ENCODE results near the gene ZNRD2. TPM values are rescaled to one million over a fixed set of nuclear protein-coding genes. Genes with fewer than 3 reads are reported as not detected.

ZNRD2 gene
- total RNA-seq, 4 donors from 2014 or later = 28.2 to 79.1 (median 41.3) TPM

DNA sequence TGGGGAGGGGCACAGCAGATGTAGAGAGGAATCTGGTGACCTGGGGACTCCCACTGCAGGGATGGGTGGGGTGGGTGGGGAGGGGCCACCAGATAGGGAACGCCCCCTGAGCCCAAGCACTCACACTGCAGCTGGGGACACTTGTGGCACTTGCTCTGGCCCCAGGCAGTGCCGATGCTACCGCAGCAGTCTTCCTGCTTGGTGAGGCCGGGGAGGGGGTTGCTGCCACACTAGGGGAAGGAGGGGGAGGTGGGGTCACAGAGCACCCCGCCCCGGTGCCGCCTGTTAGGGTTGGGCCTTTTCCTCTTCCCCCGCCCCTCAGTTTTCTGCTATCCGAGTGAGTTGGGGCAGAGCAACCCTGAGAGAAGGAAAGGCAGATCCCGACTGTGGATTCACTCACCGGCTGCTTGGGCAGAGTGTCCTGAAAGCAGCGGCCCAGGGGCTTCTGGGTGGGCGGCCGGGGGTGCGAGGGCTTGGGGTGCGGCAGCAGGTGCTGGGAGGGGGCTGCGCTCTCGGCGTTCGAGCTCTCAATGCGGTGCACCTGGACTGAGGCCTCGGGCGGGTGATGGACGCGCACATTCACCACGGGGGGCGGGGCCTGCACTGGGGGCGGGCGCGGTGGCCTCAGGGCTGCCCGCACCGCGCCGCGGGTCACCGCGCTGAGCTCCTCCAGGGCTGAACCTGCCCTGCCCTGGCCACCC lies 16.8 kb upstream of the ZNRD2 start:
- no peak for DNase-seq
- Histone ChIP-seq H3K4me3 (replicated peaks in 1 of 3) (no peak overlapping the region), H3K27me3 (no peaks in the 10 kb centered on the region), H3K9me3 (no peaks in the 10 kb centered on the region), H3K4me1 (peaks cover 24 to 60% of the 10 kb centered on the region in 2 donors), H3K27ac (no peak overlapping the region), H3K36me3 (no peaks in the 10 kb centered on the region)
- TF ChIP-seq, protein P1, sequence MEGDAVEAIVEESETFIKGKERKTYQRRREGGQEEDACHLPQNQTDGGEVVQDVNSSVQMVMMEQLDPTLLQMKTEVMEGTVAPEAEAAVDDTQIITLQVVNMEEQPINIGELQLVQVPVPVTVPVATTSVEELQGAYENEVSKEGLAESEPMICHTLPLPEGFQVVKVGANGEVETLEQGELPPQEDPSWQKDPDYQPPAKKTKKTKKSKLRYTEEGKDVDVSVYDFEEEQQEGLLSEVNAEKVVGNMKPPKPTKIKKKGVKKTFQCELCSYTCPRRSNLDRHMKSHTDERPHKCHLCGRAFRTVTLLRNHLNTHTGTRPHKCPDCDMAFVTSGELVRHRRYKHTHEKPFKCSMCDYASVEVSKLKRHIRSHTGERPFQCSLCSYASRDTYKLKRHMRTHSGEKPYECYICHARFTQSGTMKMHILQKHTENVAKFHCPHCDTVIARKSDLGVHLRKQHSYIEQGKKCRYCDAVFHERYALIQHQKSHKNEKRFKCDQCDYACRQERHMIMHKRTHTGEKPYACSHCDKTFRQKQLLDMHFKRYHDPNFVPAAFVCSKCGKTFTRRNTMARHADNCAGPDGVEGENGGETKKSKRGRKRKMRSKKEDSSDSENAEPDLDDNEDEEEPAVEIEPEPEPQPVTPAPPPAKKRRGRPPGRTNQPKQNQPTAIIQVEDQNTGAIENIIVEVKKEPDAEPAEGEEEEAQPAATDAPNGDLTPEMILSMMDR (IDR thresholded peaks at IDR 0.05) = no peak
- no peak for TF ChIP-seq POLR2A (IDR thresholded peaks at IDR 0.05)
- intact Hi-C loops (cut with DNase I) = no loop called here
- 69 to 75% methylated on average over 14 to 36 of the region's 37 CpGs for WGBS, 2 donors

DNA sequence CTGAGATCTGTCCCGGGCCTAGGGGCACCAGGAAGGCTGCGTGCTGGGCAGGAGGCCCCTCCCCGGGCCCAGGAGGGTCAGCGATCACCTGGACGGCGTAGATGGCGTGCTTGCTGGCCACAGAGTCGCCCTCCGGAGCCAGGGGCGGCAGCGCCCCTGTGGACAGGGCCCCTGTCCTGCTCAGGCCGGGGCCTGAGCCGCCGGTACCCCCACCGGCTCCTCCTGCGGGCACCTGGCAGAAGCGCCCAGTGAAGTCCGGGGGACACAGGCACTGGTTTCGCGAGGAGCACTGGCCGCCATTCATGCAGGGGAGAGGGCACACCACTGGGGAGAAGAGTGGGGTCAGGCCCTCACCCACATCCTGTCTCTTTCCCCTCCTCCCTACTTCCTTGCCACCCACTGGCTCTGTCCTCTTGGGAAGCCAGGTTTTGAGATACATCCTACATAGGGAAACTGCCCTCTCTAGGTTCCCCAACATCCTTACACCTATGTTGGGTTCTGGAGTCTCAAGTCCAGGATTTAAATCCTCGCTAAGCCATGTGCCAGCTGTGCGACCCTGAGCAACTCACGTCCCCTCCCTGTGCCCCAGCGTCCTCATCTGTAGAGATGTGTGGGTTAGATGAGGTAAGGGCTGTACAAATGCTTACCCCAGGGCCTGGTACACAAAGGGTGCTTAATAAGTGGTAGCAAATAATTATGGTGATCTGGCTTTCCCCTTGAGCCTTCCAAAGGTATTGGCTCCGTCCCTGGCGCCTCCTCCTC lies 16.0 kb upstream of the ZNRD2 start:
- Histone ChIP-seq H3K4me3 (replicated peaks in 1 of 3) (no peak overlapping the region), H3K36me3 (no peaks in the 10 kb centered on the region), H3K27ac (no peak overlapping the region), H3K27me3 (no peaks in the 10 kb centered on the region), H3K4me1 (peaks cover 31 to 60% of the 10 kb centered on the region in 2 donors), H3K9me3 (no peaks in the 10 kb centered on the region)
- WGBS, 2 donors = 85 to 97% methylated on average over 10 to 18 of the region's 27 CpGs
- intact Hi-C loops (cut with DNase I) = no loop called here
- no peak for TF ChIP-seq POLR2A (IDR thresholded peaks at IDR 0.05)
- TF ChIP-seq, protein P1 (IDR thresholded peaks at IDR 0.05) = no peak
- DNase-seq = no peak

DNA sequence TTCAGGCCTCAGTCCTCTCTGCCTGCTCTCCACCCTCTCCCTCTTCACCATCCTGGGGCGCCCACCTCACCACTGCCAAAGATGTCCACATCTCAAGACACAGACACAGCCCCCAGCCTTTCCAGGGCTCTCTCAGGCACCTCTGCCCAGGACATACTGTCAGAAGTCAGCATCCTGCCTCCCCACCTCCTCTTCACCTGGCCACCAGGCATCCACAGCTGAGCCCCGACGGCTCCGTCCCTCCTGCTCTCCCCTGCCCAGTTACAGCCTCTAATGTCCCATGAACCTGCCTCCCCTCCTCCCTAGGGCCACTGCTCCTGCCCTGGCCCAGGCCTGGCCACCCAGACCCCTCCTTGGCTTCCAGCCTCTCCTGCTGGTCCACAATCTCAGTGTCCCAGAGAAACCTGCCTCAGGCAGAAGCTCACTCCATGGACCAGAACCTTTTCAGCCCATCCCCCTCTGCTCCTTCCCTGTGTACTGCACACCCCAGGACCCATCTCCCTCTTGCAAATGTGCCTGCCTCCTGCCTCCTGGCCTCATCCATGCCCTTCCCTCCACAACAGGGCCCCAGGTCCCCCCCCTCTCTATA lies 15.3 kb upstream of the ZNRD2 start:
- Histone ChIP-seq H3K4me3 (replicated peaks in 1 of 3) (no peak overlapping the region), H3K4me1 (peaks cover 38 to 66% of the 10 kb centered on the region in 2 donors)
- 70 to 93% methylated on average over 4 of the region's 4 CpGs for WGBS, 2 donors

GRCh38 chr11:65555693-65556231 lies 14.5 kb upstream of the ZNRD2 start:
- Histone ChIP-seq H3K36me3 (no peaks in the 10 kb centered on the region), H3K4me1 (peaks cover 47 to 74% of the 10 kb centered on the region in 2 donors), H3K4me3 (replicated peaks in 1 of 3) (no peak overlapping the region), H3K27me3 (no peaks in the 10 kb centered on the region), H3K9me3 (no peaks in the 10 kb centered on the region), H3K27ac (peak overlapping the region in 2 of 3 donors; percentile 94 to 97)
- TF ChIP-seq POLR2A (IDR thresholded peaks at IDR 0.05) = no peak
- TF ChIP-seq, protein P1 (IDR thresholded peaks at IDR 0.05) = no peak
- DNase-seq = peak in 1 of 2 donors; percentile 45
- WGBS, 2 donors = 60 to 79% methylated on average over 1 to 3 of the region's 6 CpGs
- intact Hi-C loops (cut with DNase I) = no loop called here

More for the DNA sequence above, 15.3 kb upstream of the ZNRD2 start:
- TF ChIP-seq POLR2A (IDR thresholded peaks at IDR 0.05) = no peak
- intact Hi-C loops (cut with DNase I) = no loop called here
- Histone ChIP-seq H3K9me3 (no peaks in the 10 kb centered on the region), H3K36me3 (no peaks in the 10 kb centered on the region), H3K27ac (peak overlapping the region in 2 of 3 donors; percentile 94 to 97), H3K27me3 (no peaks in the 10 kb centered on the region)
- no peak for DNase-seq

GRCh38 chr11:65556470-65557279 lies 13.6 kb upstream of the ZNRD2 start:
- H3K27me3 ChIP-seq = no peaks in the 10 kb centered on the region
- peak overlapping the region in 1 of 3 donors; percentile 55 for H3K4me3 ChIP-seq (replicated peaks in 1 of 3)
- H3K4me1 ChIP-seq = peaks cover 48 to 70% of the 10 kb centered on the region in 2 donors
- H3K27ac ChIP-seq = peak overlapping the region; percentile 94 to 100 (median 97)
- TF ChIP-seq, protein P1 (IDR thresholded peaks at IDR 0.05) = no peak
- no peak for TF ChIP-seq POLR2A (IDR thresholded peaks at IDR 0.05)
- H3K36me3 ChIP-seq = no peaks in the 10 kb centered on the region
- WGBS, 2 donors = 75 to 82% methylated on average over 10 to 12 of the region's 12 CpGs
- DNase-seq = peak in 1 of 2 donors; percentile 49
- no peaks in the 10 kb centered on the region for H3K9me3 ChIP-seq
- intact Hi-C loops (cut with DNase I) = no loop called here
